Kidney (tissue), 14 donors: Measurements from ENCODE around the gene IPO4. TPM values are rescaled to one million over a fixed set of nuclear protein-coding genes. Genes with fewer than 3 reads are reported as not detected.
A peak's percentile ranks its signal among the peaks of the same experiment; 100 is the strongest.

Experiments
- DNase-seq, 5 donors: peaks; one replicate each; pipeline ENCODE4 v3.0.0-alpha.2; 2013 to 2020
- FAIRE-seq: peaks from 2 replicates; lab custom pipeline; 2012; peaks lifted over from hg19 to GRCh38; lab: Jason Lieb, UNC
- H3K27ac ChIP-seq, 2 donors: one replicate each; pipeline ENCODE4 v1.7.0; 2013; ENCODE audit warnings: low read depth in 2 of 2, low read length in 2 of 2, inconsistent platforms in 1 of 2
- H3K27me3 ChIP-seq: one replicate; pipeline ENCODE4 v1.7.1; 2013; ENCODE audit warnings: low read length, inconsistent platforms; ENCODE audit not compliant: control insufficient read depth, insufficient read depth
- H3K36me3 ChIP-seq, 3 donors: one replicate each; pipeline versions ENCODE4 v1.7.0 to v1.7.1; 2013; ENCODE audit warnings: low read length in 3 of 3, control low read depth in 1 of 3, inconsistent platforms in 1 of 3; ENCODE audit not compliant: insufficient read depth in 3 of 3, control insufficient read depth in 2 of 3
- H3K4me1 ChIP-seq, 3 donors: one replicate each; pipeline versions ENCODE4 v1.7.0 to v1.7.1; 2013; ENCODE audit warnings: low read length in 3 of 3, inconsistent platforms in 1 of 3, low read depth in 1 of 3; ENCODE audit not compliant: control insufficient read depth in 2 of 3, insufficient read depth in 2 of 3
- H3K4me3 ChIP-seq, 3 donors: one replicate each; pipeline versions ENCODE4 v1.7.0 to v1.8.1; 2013; ENCODE audit warnings: low read length in 3 of 3, control low read depth in 1 of 3, inconsistent platforms in 1 of 3
- H3K9ac ChIP-seq, 3 donors: one replicate each; pipeline versions ENCODE4 v1.7.0 to v1.7.1; 2013; ENCODE audit warnings: low read length in 3 of 3, control low read depth in 1 of 3, inconsistent platforms in 1 of 3
- H3K9me3 ChIP-seq, 3 donors: one replicate each; pipeline versions ENCODE4 v1.7.0 to v1.7.1; 2013; ENCODE audit warnings: low read length in 3 of 3, control low read depth in 1 of 3, inconsistent platforms in 1 of 3; ENCODE audit not compliant: control insufficient read depth in 2 of 3, insufficient read depth in 1 of 3
- intact Hi-C: fragments of 100-400 bp; cut with DNase I; formaldehyde crosslinking; loops from one replicate; pipeline ENCODE4 v1.11.1; 2022
- polyA plus RNA-seq: library from polyadenylated mRNA; stranded (reverse); fragments of 350-450 nt; fragmentation: Illumina TruSeq; extraction: RNeasy Lipid Tissue Mini Kit (QIAGEN cat#74804); gene quantifications from one replicate; pipeline ENCODE4 v1.2.3, GENCODE V29; 2014; ENCODE audit warnings: low read depth, low replicate concordance; ENCODE audit not compliant: insufficient read depth
- total RNA-seq: library from RNA; stranded (reverse); fragmentation: NEBNext Ultra II Directional; extraction: Animal tissue kit (Norgen Biotek cat#: 25700); gene quantifications from one replicate; pipeline ENCODE4 v1.2.1, GENCODE V29; 2021
- TF ChIP-seq, protein P1 (sequence below): IDR thresholded peaks from 3 replicates; pipeline ENCODE4 v1.5.1; 2012; ENCODE audit warnings: mild to moderate bottlenecking, moderate library complexity, borderline replicate concordance; ENCODE audit not compliant: insufficient read depth; ENCODE audit errors: extremely low read depth
- donor health status: control.
- donor health status: control.
- donor health status: control.
- donor health status: control.
- donor health status: control.
- donor health status: DM: yes; HTN: yes; CAD: no.
- donor health status: Normal renal cell carcinoma (clear cell type).

IPO4 gene
- total and polyA plus RNA-seq, 2 donors from 2014 or later, result 22.2 to 49.5 TPM

DNA sequence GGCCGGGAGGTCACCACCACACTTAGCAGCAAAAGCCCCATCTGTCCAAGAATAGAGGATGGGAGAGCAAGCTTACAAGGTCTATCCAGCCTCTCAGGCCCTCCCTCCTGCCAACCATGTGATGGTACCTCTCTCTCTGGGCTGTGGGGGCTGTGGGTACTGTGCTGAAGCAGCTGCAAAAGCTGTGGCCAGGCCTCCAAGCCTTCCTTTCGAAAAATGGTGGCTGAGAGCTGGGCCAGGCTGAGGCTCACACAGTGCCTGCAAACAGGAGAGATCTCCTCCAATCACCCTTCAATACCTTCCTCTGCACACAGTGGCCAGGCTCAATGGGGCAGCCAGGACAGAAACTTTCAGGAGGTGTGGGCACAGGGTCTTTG lies 1.1 kb downstream of the IPO4 start:
- Histone ChIP-seq H3K27ac (peak overlapping the region in 1 of 2 donors; percentile 79), H3K9me3 (no peaks in the 10 kb centered on the region), H3K4me1 (peaks cover 0 to 8% (median 6%) of the 10 kb centered on the region in 3 donors), H3K27me3 (no peaks in the 10 kb centered on the region), H3K36me3 (peaks cover 0 to 50% (median 25%) of the 10 kb centered on the region in 3 donors), H3K9ac (peak overlapping the region in 1 of 3 donors; percentile 83), H3K4me3 (peak overlapping the region; percentile 64 to 70 (median 66))
- intact Hi-C loops, result no loop called here
- TF ChIP-seq, protein P1, sequence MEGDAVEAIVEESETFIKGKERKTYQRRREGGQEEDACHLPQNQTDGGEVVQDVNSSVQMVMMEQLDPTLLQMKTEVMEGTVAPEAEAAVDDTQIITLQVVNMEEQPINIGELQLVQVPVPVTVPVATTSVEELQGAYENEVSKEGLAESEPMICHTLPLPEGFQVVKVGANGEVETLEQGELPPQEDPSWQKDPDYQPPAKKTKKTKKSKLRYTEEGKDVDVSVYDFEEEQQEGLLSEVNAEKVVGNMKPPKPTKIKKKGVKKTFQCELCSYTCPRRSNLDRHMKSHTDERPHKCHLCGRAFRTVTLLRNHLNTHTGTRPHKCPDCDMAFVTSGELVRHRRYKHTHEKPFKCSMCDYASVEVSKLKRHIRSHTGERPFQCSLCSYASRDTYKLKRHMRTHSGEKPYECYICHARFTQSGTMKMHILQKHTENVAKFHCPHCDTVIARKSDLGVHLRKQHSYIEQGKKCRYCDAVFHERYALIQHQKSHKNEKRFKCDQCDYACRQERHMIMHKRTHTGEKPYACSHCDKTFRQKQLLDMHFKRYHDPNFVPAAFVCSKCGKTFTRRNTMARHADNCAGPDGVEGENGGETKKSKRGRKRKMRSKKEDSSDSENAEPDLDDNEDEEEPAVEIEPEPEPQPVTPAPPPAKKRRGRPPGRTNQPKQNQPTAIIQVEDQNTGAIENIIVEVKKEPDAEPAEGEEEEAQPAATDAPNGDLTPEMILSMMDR, result no peak
- FAIRE-seq (no peak), DNase-seq (no peak)

DNA sequence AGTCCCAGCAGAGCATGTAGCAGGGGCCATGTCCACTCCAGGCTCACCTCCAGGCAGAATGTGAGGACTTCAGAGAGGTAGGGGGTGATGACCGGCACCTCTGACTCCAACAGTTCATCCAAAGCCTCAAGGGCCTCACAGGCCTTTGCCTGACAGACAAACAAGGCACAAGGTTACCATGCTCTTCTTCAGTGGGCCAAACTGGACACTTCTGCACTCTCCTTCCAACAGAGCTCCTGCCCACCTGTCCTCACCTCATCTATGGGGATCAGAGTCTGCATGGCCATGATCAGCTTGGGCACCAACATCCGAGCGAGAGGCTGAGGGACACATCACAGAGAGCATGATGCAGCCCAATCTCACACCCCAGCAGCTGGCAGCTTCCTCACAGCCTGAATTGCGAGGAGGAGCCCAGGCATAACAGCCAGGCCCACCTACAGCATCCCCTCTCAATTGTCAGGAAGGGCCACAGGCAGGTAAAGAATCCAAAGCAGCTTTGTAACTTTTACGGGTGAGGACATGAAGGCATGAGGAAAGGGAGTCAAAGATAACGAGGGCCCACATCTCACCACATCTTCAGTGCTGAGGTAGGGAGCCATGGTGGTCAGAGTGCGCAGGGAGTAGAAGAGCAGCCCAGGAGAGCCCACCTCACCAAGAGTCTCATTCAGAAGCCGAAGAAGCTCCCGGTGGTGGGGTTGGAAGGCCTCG lies 1.6 kb downstream of the IPO4 start:
- FAIRE-seq (no peak), DNase-seq (no peak)
- Histone ChIP-seq H3K27ac (no peak overlapping the region), H3K9me3 (no peaks in the 10 kb centered on the region), H3K4me3 (no peak overlapping the region), H3K9ac (no peak overlapping the region), H3K36me3 (peaks cover 0 to 47% (median 22%) of the 10 kb centered on the region in 3 donors), H3K4me1 (peaks cover 0 to 8% (median 6%) of the 10 kb centered on the region in 3 donors), H3K27me3 (no peaks in the 10 kb centered on the region)
- TF ChIP-seq, protein P1, result no peak
- intact Hi-C loops, result no loop called here

DNA sequence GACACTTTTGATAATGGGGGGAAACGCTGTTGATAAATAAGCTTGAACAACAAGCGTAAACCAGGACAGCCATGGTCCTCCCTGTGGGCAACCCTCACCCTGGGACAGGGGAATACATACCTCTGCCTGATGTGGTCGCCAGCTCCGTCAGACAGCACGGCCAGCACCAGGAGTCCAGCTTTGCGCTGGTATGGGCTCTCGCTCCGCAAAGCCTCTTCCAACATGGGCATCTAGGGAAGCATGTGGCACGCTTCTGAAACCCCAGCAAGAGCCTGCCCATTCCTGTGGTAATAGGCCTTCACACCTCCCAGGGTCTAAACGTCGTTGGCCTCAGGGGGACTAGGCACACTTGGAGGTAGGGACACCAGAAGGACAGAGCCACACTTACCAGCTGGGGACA lies 2.9 kb downstream of the IPO4 start:
- Histone ChIP-seq H3K4me1 (peaks cover 0 to 15% (median 14%) of the 10 kb centered on the region in 3 donors), H3K36me3 (peaks cover 0 to 40% (median 27%) of the 10 kb centered on the region in 3 donors), H3K27ac (no peak overlapping the region), H3K27me3 (no peaks in the 10 kb centered on the region), H3K9ac (no peak overlapping the region), H3K9me3 (no peaks in the 10 kb centered on the region), H3K4me3 (no peak overlapping the region)
- DNase-seq (no peak), FAIRE-seq (no peak)
- intact Hi-C loops, result no loop called here
- TF ChIP-seq, protein P1, result no peak

DNA sequence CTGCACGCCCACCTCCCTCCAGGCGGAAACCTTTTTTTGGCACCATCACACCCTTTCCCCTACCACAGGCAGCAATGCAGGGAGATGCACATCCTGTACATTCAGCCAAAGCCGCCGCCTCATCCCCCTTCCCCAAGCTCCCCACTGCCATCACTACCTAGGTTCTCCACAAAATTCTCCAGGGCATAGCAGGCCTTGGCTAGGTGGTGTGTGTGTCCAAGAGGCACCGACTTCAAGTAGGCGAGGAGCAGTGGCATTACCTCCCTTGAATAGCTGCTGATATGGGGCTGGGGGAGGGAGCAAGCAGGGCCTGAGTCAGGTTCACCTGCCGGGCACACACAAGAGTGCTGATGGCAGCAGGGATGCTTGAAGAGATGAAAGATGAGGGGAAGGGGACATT lies 3.6 kb downstream of the IPO4 start:
- H3K4me3 ChIP-seq, result no peak overlapping the region
- H3K27ac ChIP-seq, result no peak overlapping the region
- no peaks in the 10 kb centered on the region for H3K27me3 ChIP-seq
- peaks cover 0 to 40% (median 27%) of the 10 kb centered on the region in 3 donors for H3K36me3 ChIP-seq
- intact Hi-C loops, result no loop called here
- no peaks in the 10 kb centered on the region for H3K9me3 ChIP-seq
- no peak for DNase-seq
- TF ChIP-seq, protein P1, result no peak
- H3K9ac ChIP-seq, result no peak overlapping the region
- peaks cover 0 to 21% (median 19%) of the 10 kb centered on the region in 3 donors for H3K4me1 ChIP-seq
- FAIRE-seq, result no peak
